Activated CD4-positive, alpha-beta T cell treated with anti-CD3 and anti-CD28 coated beads for 1 hour (primary cell): ENCODE measurements around the gene TMX4.

Source experiments
- DNase-seq: peaks from one replicate; pipeline ENCODE4 v3.0.0-alpha.2; 2020

Gene TMX4

GRCh38 chr20:8012724-8013123 lies 6.8 kb downstream of the TMX4 start:
- DNase-seq, result no peak

GRCh38 chr20:8008733-8009132 lies 10.8 kb downstream of the TMX4 start:
- no peak for DNase-seq

- DNase-seq, result no peak
Measured at GRCh38 chr20:8007490-8007889, 12.1 kb downstream of the TMX4 start.

GRCh38 chr20:8005575-8006366 lies 13.8 kb downstream of the TMX4 start:
- DNase-seq, result no peak

- DNase-seq, result no peak
Measured at GRCh38 chr20:8005033-8005432, 14.5 kb downstream of the TMX4 start.

GRCh38 chr20:8002056-8002455 lies 17.5 kb downstream of the TMX4 start:
- no peak for DNase-seq

GRCh38 chr20:8000796-8001195 lies 18.8 kb downstream of the TMX4 start:
- no peak for DNase-seq

- DNase-seq, result no peak
Measured at GRCh38 chr20:7996898-7997297, 22.7 kb downstream of the TMX4 start.

GRCh38 chr20:7994809-7995208 lies 24.8 kb downstream of the TMX4 start:
- DNase-seq, result no peak

- no peak for DNase-seq
Measured at GRCh38 chr20:7993703-7994102, 25.9 kb downstream of the TMX4 start.

GRCh38 chr20:7993238-7993637 lies 26.3 kb downstream of the TMX4 start:
- DNase-seq, result no peak

- no peak for DNase-seq
Measured at GRCh38 chr20:7990385-7990784, 29.2 kb downstream of the TMX4 start.

GRCh38 chr20:7989379-7989778 lies 30.2 kb downstream of the TMX4 start:
- no peak for DNase-seq

- DNase-seq, result no peak
Measured at GRCh38 chr20:7985916-7986315, 33.6 kb downstream of the TMX4 start.

- no peak for DNase-seq
Measured at GRCh38 chr20:7984192-7984591, 35.4 kb downstream of the TMX4 start.

- no peak for DNase-seq
Measured at GRCh38 chr20:7981374-7981773, 38.2 kb downstream of the TMX4 start.

- DNase-seq, result no peak
Measured at GRCh38 chr20:7980332-7981046, 39.1 kb downstream of the TMX4 start.

GRCh38 chr20:7977709-7978108 lies 41.9 kb downstream of the TMX4 start:
- DNase-seq, result no peak

- DNase-seq, result no peak
Measured at GRCh38 chr20:7975851-7976414, 43.6 kb downstream of the TMX4 start.

- DNase-seq, result no peak
Measured at GRCh38 chr20:7974785-7975435, 44.7 kb downstream of the TMX4 start.

GRCh38 chr20:7971536-7972280 lies 47.9 kb downstream of the TMX4 start:
- no peak for DNase-seq

GRCh38 chr20:7967199-7967844 lies 52.2 kb downstream of the TMX4 start:
- DNase-seq, result no peak
